SK-N-SH (cell line): Measurements from ENCODE around the gene SMYD3. TPM values are rescaled to one million over a fixed set of nuclear protein-coding genes. Genes with fewer than 3 reads are reported as not detected.

Experiments used
- CTCF ChIA-PET: fragments of 300-600, 350-600 bp; formaldehyde crosslinking; extraction: SDS; loops from one replicate; lab custom pipeline; 2021; lab: Yijun Ruan, JAX
- POLR2A ChIA-PET: fragments of 350-600 bp; sonication (Branson Sonifier 250); formaldehyde crosslinking; extraction: SDS; loops from one replicate; lab custom pipeline; 2020; ENCODE audit warnings: antibody characterized with exemption, inconsistent platforms; lab: Yijun Ruan, JAX
- DNase-seq: peaks from one replicate; pipeline ENCODE4 v3.0.0; 2012
- H2AFZ ChIP-seq: fragments of 200-600 bp; sonication (generic); 2 replicates; pipeline ENCODE4 v1.8.1; 2016; ENCODE audit warnings: antibody characterized with exemption, mild to moderate bottlenecking, low read depth
- H3F3A ChIP-seq: fragments of 200-600 bp; sonication (generic); replicated peaks from 2 replicates; pipeline ENCODE3; 2016; ENCODE audit warnings: antibody characterized with exemption, mild to moderate bottlenecking; ENCODE audit not compliant: insufficient read depth
- H3K27ac ChIP-seq, 2 experiments: fragments of 200-500 bp in 1 of 2; fragments of 200-600 bp in 1 of 2; sonication (Bioruptor generic) in 1 of 2; sonication (generic), shearing (Covaris generic) in 1 of 2; 2 replicates each; pipeline versions ENCODE4 v1.5.1 to v1.6.1; 2014 to 2016; ENCODE audit warnings: low read depth in 2 of 2, inconsistent platforms in 1 of 2, low read length in 1 of 2, mild to moderate bottlenecking in 1 of 2, mixed read lengths in 1 of 2
- H3K27me3 ChIP-seq: fragments of 200-600 bp; sonication (generic), shearing (Covaris generic); 2 replicates; pipeline ENCODE4 v1.6.1; 2016; ENCODE audit warnings: mixed run types; ENCODE audit not compliant: insufficient read depth
- H3K36me3 ChIP-seq, 2 experiments: fragments of 200-500 bp in 1 of 2; fragments of 200-600 bp in 1 of 2; sonication (Bioruptor generic) in 1 of 2; sonication (generic) in 1 of 2; replicated peaks in 1 of 2; 2 replicates each; pipeline versions ENCODE3 to v1.5.1; 2014 to 2016; ENCODE audit warnings: low read length in 1 of 2, mild to moderate bottlenecking in 1 of 2; ENCODE audit not compliant: insufficient read depth in 2 of 2, control insufficient read depth in 1 of 2
- H3K4me1 ChIP-seq, 2 experiments: fragments of 200-500 bp in 1 of 2; fragments of 200-600 bp in 1 of 2; sonication (Bioruptor generic) in 1 of 2; sonication (generic), shearing (Covaris generic) in 1 of 2; 2 replicates each; pipeline versions ENCODE4 v1.5.1 to v1.6.1; 2014 to 2016; ENCODE audit warnings: low read depth in 1 of 2, low read length in 1 of 2, mixed run types in 1 of 2; ENCODE audit not compliant: insufficient read depth in 2 of 2, control insufficient read depth in 1 of 2
- H3K4me2 ChIP-seq: fragments of 200-600 bp; sonication (generic), shearing (Covaris generic); 2 replicates; pipeline ENCODE4 v1.6.1; 2017; ENCODE audit warnings: mixed run types
- H3K4me3 ChIP-seq, 2 experiments: fragments of 200-500 bp in 1 of 2; fragments of 200-600 bp in 1 of 2; sonication (Bioruptor generic) in 1 of 2; sonication (generic), shearing (Covaris generic) in 1 of 2; 2 replicates each; pipeline versions ENCODE4 v1.5.1 to v1.8.1; 2014 to 2016; ENCODE audit warnings: low read depth in 2 of 2, inconsistent platforms in 1 of 2, low read length in 1 of 2, mild to moderate bottlenecking in 1 of 2, mixed read lengths in 1 of 2, moderate library complexity in 1 of 2
- H3K79me2 ChIP-seq: fragments of 200-600 bp; sonication (generic); 2 replicates; pipeline ENCODE4 v1.8.1; 2017; ENCODE audit warnings: mild to moderate bottlenecking; ENCODE audit not compliant: insufficient read depth
- H3K9ac ChIP-seq: fragments of 200-600 bp; sonication (generic); 2 replicates; pipeline ENCODE4 v1.6.1; 2017; ENCODE audit warnings: mixed run types
- H3K9me2 ChIP-seq: fragments of 200-600 bp; sonication (generic); 2 replicates; pipeline ENCODE4 v1.6.1; 2017; ENCODE audit warnings: mixed run types
- H3K9me3 ChIP-seq: fragments of 200-600 bp; sonication (generic); 2 replicates; pipeline ENCODE4 v1.6.1; 2017; ENCODE audit warnings: mixed run types, mild to moderate bottlenecking, moderate library complexity
- H4K20me1 ChIP-seq: fragments of 200-600 bp; sonication (generic); 2 replicates; pipeline ENCODE4 v1.6.1; 2017; ENCODE audit warnings: mild to moderate bottlenecking, mixed run types; ENCODE audit not compliant: insufficient read depth
- CHD2 ChIP-seq: fragments of 150-350 bp; IDR thresholded peaks from 2 replicates; pipeline ENCODE4 v1.6.1; 2018; ENCODE audit warnings: low read length; ENCODE audit not compliant: partially characterized antibody
- FOXM1 ChIP-seq: IDR thresholded peaks from 2 replicates; pipeline ENCODE4 v1.4.0; 2012; ENCODE audit warnings: low read depth, mild to moderate bottlenecking
- GATA2 ChIP-seq: sonication (generic); formaldehyde crosslinking; IDR thresholded peaks from 2 replicates; pipeline ENCODE4 v1.5.0; 2020; ENCODE audit warnings: mild to moderate bottlenecking, missing genetic modification reagents
- JUND ChIP-seq: IDR thresholded peaks from 2 replicates; pipeline ENCODE4 v1.4.0; 2012
- POLR2AphosphoS5 ChIP-seq: IDR thresholded peaks from 2 replicates; pipeline ENCODE4 v1.6.1; 2012; ENCODE audit warnings: low read depth, low read length
- REST ChIP-seq: IDR thresholded peaks from 2 replicates; pipeline ENCODE4 v1.6.1; 2012; ENCODE audit warnings: mild to moderate bottlenecking, low read depth, low read length, moderate library complexity
- USF2 ChIP-seq: fragments of 150-350 bp; IDR thresholded peaks from 2 replicates; pipeline ENCODE4 v1.6.1; 2017; ENCODE audit warnings: antibody characterized with exemption, low read length, low read depth, borderline replicate concordance
- YY1 ChIP-seq: IDR thresholded peaks from 2 replicates; pipeline ENCODE4 v1.4.0; 2012; ENCODE audit warnings: low read depth, mild to moderate bottlenecking
- WGBS: methylation state at CpG from one replicate; pipeline ENCODE4 v1.1.6; 2017; ENCODE audit warnings: low lambda C conversion rate; 5-methylcytosine and 5-hydroxymethylcytosine counted together
- polyA plus RNA-seq, 3 experiments: library from polyadenylated mRNA; depleted of rRNA; stranded (reverse); fragments of >200 nt; gene quantifications; 2 replicates each; pipeline ENCODE4 v1.2.3, GENCODE V29; 2012

SMYD3 gene
- polyA plus RNA-seq, 1 of the 3 experiments (the other 2 are of a cell fraction): 31.4 TPM

- Histone ChIP-seq H3K9me3 (no peaks in the 10 kb centered on the region), H3K4me2 (no peak overlapping the region), H4K20me1 (no peaks in the 10 kb centered on the region), H2AFZ (no peak overlapping the region), H3K79me2 (no peaks in the 10 kb centered on the region), H3K36me3 (no peaks in the 10 kb centered on the region), H3F3A (no peaks in the 10 kb centered on the region), H3K27me3 (no peaks in the 10 kb centered on the region), H3K9ac (no peak overlapping the region), H3K9me2 (no peaks in the 10 kb centered on the region), H3K27ac (no peak overlapping the region), H3K4me3 (no peak overlapping the region), H3K4me1 (peaks cover 0 to 9% of the 10 kb centered on the region in 2 experiments; a peak in 2 of 4 replicates)
- TF ChIP-seq REST: no peak
- POLR2A ChIA-PET: no interaction called here
- CTCF ChIA-PET: no interaction called here
- 95% methylated on average over 5 of the region's 5 CpGs for WGBS
- no peak for DNase-seq
Measured at GRCh38 chr1:246063013-246063616, 444.0 kb downstream of the SMYD3 start.

- TF ChIP-seq POLR2AphosphoS5: no peak
- H3F3A ChIP-seq: no peaks in the 10 kb centered on the region
- peaks cover 0 to 3% of the 10 kb centered on the region in 2 experiments; a peak in 1 of 4 replicates for H3K4me1 ChIP-seq
- no peak for DNase-seq
- ChIA-PET CTCF (interaction anchor here (0.9 kb wide), 1 partner anchor 12 kb away, joined by 3 read pairs; no protein-coding TSS in a partner anchor), POLR2A (no interaction called here)
- H3K4me2 ChIP-seq: no peak overlapping the region
- H3K9me3 ChIP-seq: no peaks in the 10 kb centered on the region
- H2AFZ ChIP-seq: no peak overlapping the region
- H3K27me3 ChIP-seq: no peaks in the 10 kb centered on the region
- H4K20me1 ChIP-seq: no peaks in the 10 kb centered on the region
- H3K9ac ChIP-seq: no peak overlapping the region
- WGBS: 81% methylated on average over 3 of the region's 3 CpGs
- H3K36me3 ChIP-seq: no peaks in the 10 kb centered on the region
- no peak overlapping the region for H3K4me3 ChIP-seq
- no peaks in the 10 kb centered on the region for H3K9me2 ChIP-seq
- H3K27ac ChIP-seq: no peak overlapping the region
- no peaks in the 10 kb centered on the region for H3K79me2 ChIP-seq
Measured at GRCh38 chr1:246058466-246058865, 448.6 kb downstream of the SMYD3 start.

- no peak overlapping the region for H2AFZ ChIP-seq
- no peaks in the 10 kb centered on the region for H3K79me2 ChIP-seq
- 89% methylated on average over 2 of the region's 2 CpGs for WGBS
- no peaks in the 10 kb centered on the region for H4K20me1 ChIP-seq
- no peak overlapping the region for H3K9ac ChIP-seq
- peaks cover 0 to 10% of the 10 kb centered on the region in 2 experiments; a peak in 2 of 4 replicates for H3K4me1 ChIP-seq
- no peaks in the 10 kb centered on the region for H3K9me3 ChIP-seq
- TF ChIP-seq FOXM1 (no peak), JUND (no peak), USF2 (no peak), GATA2 (CRISPR knock-in tag) (no peak), CHD2 (no peak), YY1 (no peak)
- H3K27me3 ChIP-seq: no peaks in the 10 kb centered on the region
- H3K4me3 ChIP-seq: no peak overlapping the region
- peak overlapping the region in 1 of 2 experiments; percentile 41; a peak in 1 of 4 replicates for H3K27ac ChIP-seq
- H3K4me2 ChIP-seq: no peak overlapping the region
- H3K9me2 ChIP-seq: no peaks in the 10 kb centered on the region
- CTCF ChIA-PET: no interaction called here
- POLR2A ChIA-PET: no interaction called here
- H3F3A ChIP-seq: no peaks in the 10 kb centered on the region
- H3K36me3 ChIP-seq: no peaks in the 10 kb centered on the region
- DNase-seq: no peak
Measured at GRCh38 chr1:246052603-246053002, 454.5 kb downstream of the SMYD3 start.
